GM12878 (cell line): ENCODE results near the gene LTN1. TPM values are rescaled to one million over a fixed set of nuclear protein-coding genes. Genes with fewer than 3 reads are reported as not detected.

Experiments used
- ATF7 ChIP-seq: fragments of 450-650 bp; IDR thresholded peaks from 2 replicates; pipeline ENCODE4 v1.6.1; 2016; ENCODE audit warnings: low read depth, mild to moderate bottlenecking
- BACH1 ChIP-seq: fragments of 450-650 bp; IDR thresholded peaks from 2 replicates; pipeline ENCODE4 v1.6.1; 2017; ENCODE audit warnings: mild to moderate bottlenecking, borderline replicate concordance
- CBFB ChIP-seq: IDR thresholded peaks from 2 replicates; pipeline ENCODE4 v1.6.1; 2016; ENCODE audit warnings: antibody characterized with exemption, low read depth
- CHD2 ChIP-seq: IDR thresholded peaks from 2 replicates; pipeline ENCODE4 v1.6.1; 2011; ENCODE audit warnings: low read depth, low read length, improper control_type of control experiment, borderline replicate concordance
- EGR1 ChIP-seq, 2 experiments: IDR thresholded peaks; 1 replicate in 1 of 2; 2 replicates in 1 of 2; pipeline ENCODE4 v1.6.1; 2011 to 2012; ENCODE audit warnings: low read depth in 2 of 2, low read length in 2 of 2, borderline replicate concordance in 1 of 2, mild to moderate bottlenecking in 1 of 2, moderate library complexity in 1 of 2
- EP300 ChIP-seq, 2 experiments: fragments of 150-350 bp in 1 of 2; IDR thresholded peaks; 2 replicates each; pipeline ENCODE4 v1.6.1; 2011 to 2012; ENCODE audit warnings: low read depth in 2 of 2, low read length in 2 of 2, borderline replicate concordance in 1 of 2, improper control_type of control experiment in 1 of 2, inconsistent platforms in 1 of 2; ENCODE audit not compliant: control insufficient read depth in 1 of 2
- FOXK2 ChIP-seq: fragments of 450-650 bp; IDR thresholded peaks from 2 replicates; pipeline ENCODE4 v1.6.1; 2017; ENCODE audit warnings: mild to moderate bottlenecking, moderate library complexity
- HCFC1 ChIP-seq: fragments of 150-350 bp; IDR thresholded peaks from 2 replicates; pipeline ENCODE4 v1.6.1; 2014; ENCODE audit warnings: low read length
- IRF4 ChIP-seq: IDR thresholded peaks from 2 replicates; pipeline ENCODE4 v1.6.1; 2011; ENCODE audit warnings: low read depth, low read length
- JUND ChIP-seq: IDR thresholded peaks from 2 replicates; pipeline ENCODE4 v1.6.1; 2012; ENCODE audit warnings: low read depth, mild to moderate bottlenecking, low read length, improper control_type of control experiment, moderate library complexity
- KAT2A ChIP-seq: conservative IDR thresholded peaks from 2 replicates; pipeline ENCODE4 v1.6.1; 2011; ENCODE audit warnings: low read depth, low read length; ENCODE audit not compliant: control insufficient read depth
- MAX ChIP-seq: IDR thresholded peaks from 2 replicates; pipeline ENCODE4 v1.6.1; 2012; ENCODE audit warnings: low read depth, low read length, improper control_type of control experiment
- MEF2A ChIP-seq: IDR thresholded peaks from 2 replicates; pipeline ENCODE4 v1.6.1; 2011; ENCODE audit warnings: low read depth, mild to moderate bottlenecking, low read length, moderate library complexity; ENCODE audit not compliant: insufficient read depth
- MYB ChIP-seq: fragments of 150-350 bp; IDR thresholded peaks from 2 replicates; pipeline ENCODE4 v1.6.1; 2014; ENCODE audit warnings: mild to moderate bottlenecking, low read depth, low read length, borderline replicate concordance
- NFYA ChIP-seq: IDR thresholded peaks from 2 replicates; pipeline ENCODE4 v1.6.1; 2011; ENCODE audit warnings: low read depth, mild to moderate bottlenecking, low read length, improper control_type of control experiment, borderline replicate concordance
- RCOR1 ChIP-seq: conservative IDR thresholded peaks from 2 replicates; pipeline ENCODE4 v1.6.1; 2012; ENCODE audit warnings: low read depth, low read length, improper control_type of control experiment
- SIN3A ChIP-seq: IDR thresholded peaks from 2 replicates; pipeline ENCODE4 v1.6.1; 2012; ENCODE audit warnings: low read depth, low read length, improper control_type of control experiment
- SPI1 ChIP-seq: IDR thresholded peaks from 2 replicates; pipeline ENCODE4 v1.6.1; 2011; ENCODE audit warnings: low read depth, mild to moderate bottlenecking, low read length, moderate library complexity, borderline replicate concordance; ENCODE audit not compliant: insufficient read depth
- SRF ChIP-seq, 2 experiments: IDR thresholded peaks; 2 replicates each; pipeline ENCODE4 v1.6.1; 2011; ENCODE audit warnings: low read depth in 2 of 2, low read length in 2 of 2, mild to moderate bottlenecking in 1 of 2, moderate library complexity in 1 of 2
- TCF3 ChIP-seq: IDR thresholded peaks from 2 replicates; pipeline ENCODE4 v1.6.1; 2012; ENCODE audit warnings: low read depth, mild to moderate bottlenecking, low read length, borderline replicate concordance; ENCODE audit not compliant: insufficient read depth
- YBX1 ChIP-seq: fragments of 450-650 bp; IDR thresholded peaks from 2 replicates; pipeline ENCODE4 v1.6.1; 2016; ENCODE audit warnings: antibody characterized with exemption
- polyA plus RNA-seq, 11 experiments: library from polyadenylated mRNA; depleted of rRNA in 4 of 11; unstranded in 6 of 11; stranded (reverse) in 5 of 11; fragments of >200 nt; fragmentation: Nextera tagmentation in 4 of 11; fragmentation: Illumina TruSeq in 1 of 11; extraction: Ambion mirVana in 4 of 11; extraction: Trizol in 1 of 11; gene quantifications; 1 replicate in 1 of 11; 2 replicates in 10 of 11; pipeline versions ENCODE4 v1.2.1 to v1.2.3, GENCODE V29; 2011 to 2016; ENCODE audit warnings: inconsistent platforms in 2 of 11, missing spikeins in 2 of 11, low read depth in 1 of 11
- total RNA-seq, 4 experiments: library from RNA; depleted of rRNA in 3 of 4; stranded (reverse); fragments of >200 nt in 3 of 4; fragmentation: Illumina TruSeq in 1 of 4; extraction: Trizol in 1 of 4; gene quantifications; 2 replicates each; pipeline versions ENCODE4 v1.2.1 to v1.2.3, GENCODE V29; 2013 to 2021
- TF ChIP-seq, protein P1 (sequence below): fragments of 450-650 bp; formaldehyde crosslinking; IDR thresholded peaks from 2 replicates; pipeline ENCODE4 v1.4.0; 2022; ENCODE audit warnings: mild to moderate bottlenecking, moderate library complexity
- TF ChIP-seq, protein P2 (sequence below): IDR thresholded peaks from 2 replicates; pipeline ENCODE4 v1.6.1; 2011; ENCODE audit warnings: low read depth, mild to moderate bottlenecking, low read length, moderate library complexity, borderline replicate concordance; ENCODE audit errors: extremely low read depth
- TF ChIP-seq, protein P3 (sequence below): IDR thresholded peaks from 2 replicates; pipeline ENCODE4 v1.6.1; 2011; ENCODE audit warnings: low read depth, low read length, improper control_type of control experiment, borderline replicate concordance

Gene LTN1
- total and polyA plus RNA-seq, 10 of the 15 experiments (the other 5 are each of a cell fraction or from before 2014, with no cell fraction given) = 3.5 to 17.3 (median 12.3) TPM

DNA sequence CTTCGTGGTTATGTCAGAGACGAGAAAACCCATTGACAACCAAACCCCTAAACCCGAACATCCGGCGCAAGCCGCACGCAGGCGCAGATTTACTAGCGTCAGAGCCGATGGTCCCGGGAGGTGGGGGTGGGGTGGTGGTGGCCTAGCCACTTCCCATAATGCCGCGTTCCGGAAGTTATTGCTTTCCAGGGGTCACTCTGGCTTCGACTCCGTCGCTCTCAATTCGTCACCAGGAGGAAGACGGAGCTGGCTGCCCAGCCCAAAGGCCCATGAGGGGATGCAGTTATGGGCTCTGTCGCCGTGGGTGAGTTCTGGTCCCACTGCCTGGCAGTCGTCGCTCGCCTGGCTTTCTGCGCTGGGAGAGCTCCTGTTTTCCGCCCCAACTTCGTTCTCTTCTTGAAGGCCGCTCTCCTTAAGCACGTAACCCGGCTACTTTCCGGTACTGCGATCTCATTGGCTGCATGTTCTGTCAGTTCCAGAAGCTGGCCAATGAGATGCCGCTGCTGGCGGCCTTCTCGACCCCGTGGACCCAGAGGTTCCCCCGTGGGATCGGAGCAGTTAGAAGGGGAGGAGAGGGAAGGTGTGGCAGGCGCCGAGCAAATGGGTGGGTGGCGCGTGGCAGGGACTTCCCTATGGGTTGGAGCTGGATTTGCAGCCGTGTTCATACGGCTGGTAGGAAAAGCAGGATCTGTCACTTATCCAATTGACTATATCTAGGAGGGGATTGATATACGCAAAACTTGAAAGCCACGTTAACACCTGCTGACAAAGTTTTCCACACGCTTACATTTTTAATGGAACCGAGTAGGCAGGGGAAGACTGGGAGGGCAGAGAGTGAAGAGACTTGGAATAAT, 32.0 kb upstream of the LTN1 start, which contains the start of gene USP16 (continued):
- TF ChIP-seq, protein P1, sequence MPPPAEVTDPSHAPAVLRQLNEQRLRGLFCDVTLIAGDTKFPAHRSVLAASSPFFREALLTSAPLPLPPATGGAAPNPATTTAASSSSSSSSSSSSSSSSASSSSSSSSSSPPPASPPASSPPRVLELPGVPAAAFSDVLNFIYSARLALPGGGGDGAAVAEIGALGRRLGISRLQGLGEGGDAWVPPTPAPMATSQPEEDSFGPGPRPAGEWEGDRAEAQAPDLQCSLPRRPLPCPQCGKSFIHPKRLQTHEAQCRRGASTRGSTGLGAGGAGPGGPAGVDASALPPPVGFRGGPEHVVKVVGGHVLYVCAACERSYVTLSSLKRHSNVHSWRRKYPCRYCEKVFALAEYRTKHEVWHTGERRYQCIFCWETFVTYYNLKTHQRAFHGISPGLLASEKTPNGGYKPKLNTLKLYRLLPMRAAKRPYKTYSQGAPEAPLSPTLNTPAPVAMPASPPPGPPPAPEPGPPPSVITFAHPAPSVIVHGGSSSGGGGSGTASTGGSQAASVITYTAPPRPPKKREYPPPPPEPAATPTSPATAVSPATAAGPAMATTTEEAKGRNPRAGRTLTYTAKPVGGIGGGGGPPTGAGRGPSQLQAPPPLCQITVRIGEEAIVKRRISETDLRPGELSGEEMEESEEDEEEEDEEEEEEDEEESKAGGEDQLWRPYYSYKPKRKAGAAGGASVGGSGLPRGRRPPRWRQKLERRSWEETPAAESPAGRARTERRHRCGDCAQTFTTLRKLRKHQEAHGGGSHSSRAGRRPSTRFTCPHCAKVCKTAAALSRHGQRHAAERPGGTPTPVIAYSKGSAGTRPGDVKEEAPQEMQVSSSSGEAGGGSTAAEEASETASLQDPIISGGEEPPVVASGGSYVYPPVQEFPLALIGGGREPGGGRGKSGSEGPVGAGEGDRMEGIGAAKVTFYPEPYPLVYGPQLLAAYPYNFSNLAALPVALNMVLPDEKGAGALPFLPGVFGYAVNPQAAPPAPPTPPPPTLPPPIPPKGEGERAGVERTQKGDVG (CRISPR knock-in tag) = no peak
- TF ChIP-seq NFYA = peak; percentile 75
- TF ChIP-seq CBFB = peak; percentile 83
- 0 out of 2 replicates have a peak, but pooled peaks have one; percentile 81 for TF ChIP-seq RCOR1
- TF ChIP-seq SPI1 = peak; percentile 22; the same call in 1 of the 2 replicates
- 0 out of 2 replicates have a peak, but pooled peaks have one; percentile 19 for TF ChIP-seq MEF2A
- 0 out of 3 replicates have a peak, but pooled peaks of 1 of the 2 experiments have one; percentile 25 for TF ChIP-seq EGR1 (IDR thresholded peaks at IDR 0.05; ENCODE audit: borderline replicate concordance in 1 of 2, low read depth in 2 of 2, low read length in 2 of 2)
- TF ChIP-seq MAX = peak; percentile 63; the same call in 1 of the 2 replicates
- TF ChIP-seq IRF4 = no peak; the same call in 1 of the 2 replicates
- TF ChIP-seq HCFC1 = peak; percentile 81
- TF ChIP-seq ATF7 = 0 out of 2 replicates have a peak, but pooled peaks have one; percentile 61
- TF ChIP-seq MYB = no peak
- TF ChIP-seq BACH1 = peak; percentile 69; the same call in 1 of the 2 replicates
- TF ChIP-seq YBX1 = no peak
- peak; percentile 42 to 76; a peak in 3 of 4 replicates for TF ChIP-seq SRF (IDR thresholded peaks at IDR 0.05; ENCODE audit: low read depth in 2 of 2, low read length in 2 of 2)
- TF ChIP-seq FOXK2 = no peak
- TF ChIP-seq KAT2A = no peak
- TF ChIP-seq, protein P2, sequence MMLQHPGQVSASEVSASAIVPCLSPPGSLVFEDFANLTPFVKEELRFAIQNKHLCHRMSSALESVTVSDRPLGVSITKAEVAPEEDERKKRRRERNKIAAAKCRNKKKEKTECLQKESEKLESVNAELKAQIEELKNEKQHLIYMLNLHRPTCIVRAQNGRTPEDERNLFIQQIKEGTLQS = peak; percentile 56; the same call in 1 of the 2 replicates
- TF ChIP-seq JUND = no peak
- TF ChIP-seq TCF3 = no peak
- TF ChIP-seq, protein P3, sequence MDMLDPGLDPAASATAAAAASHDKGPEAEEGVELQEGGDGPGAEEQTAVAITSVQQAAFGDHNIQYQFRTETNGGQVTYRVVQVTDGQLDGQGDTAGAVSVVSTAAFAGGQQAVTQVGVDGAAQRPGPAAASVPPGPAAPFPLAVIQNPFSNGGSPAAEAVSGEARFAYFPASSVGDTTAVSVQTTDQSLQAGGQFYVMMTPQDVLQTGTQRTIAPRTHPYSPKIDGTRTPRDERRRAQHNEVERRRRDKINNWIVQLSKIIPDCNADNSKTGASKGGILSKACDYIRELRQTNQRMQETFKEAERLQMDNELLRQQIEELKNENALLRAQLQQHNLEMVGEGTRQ = no peak; the same call in 1 of the 2 replicates
- peak in 1 of 2 experiments; percentile 21; a peak in 1 of 4 replicates for TF ChIP-seq EP300 (IDR thresholded peaks at IDR 0.05; ENCODE audit: borderline replicate concordance in 1 of 2, control insufficient read depth in 1 of 2, low read depth in 2 of 2, low read length in 2 of 2)
- peak; percentile 90; the same call in 1 of the 2 replicates for TF ChIP-seq SIN3A
- TF ChIP-seq CHD2 = peak; percentile 90
